Limb (tissue), 2 donors: ENCODE measurements around the gene CEP85L.
"Not testable (repeated sequence)": the region's sequence is repeated elsewhere in the genome, so short reads cannot be mapped to it uniquely, and the experiment has no call there.

Source experiments
- DNase-seq, 2 donors: peaks; one replicate each; pipeline ENCODE4 v3.0.0-alpha.2; 2016; ENCODE audit errors: extremely low spot score in 2 of 2

Gene CEP85L

GRCh38 chr6:118434147-118434546, 217.2 kb downstream of the CEP85L start:
- not testable (repeated sequence) for DNase-seq

GRCh38 chr6:118421312-118421711, 230.1 kb downstream of the CEP85L start:
- not testable (repeated sequence) for DNase-seq

- no peak for DNase-seq
Measured at GRCh38 chr6:118419448-118420394, 231.7 kb downstream of the CEP85L start.
